Measurements from ENCODE around the gene GRAMD1A.

DNA sequence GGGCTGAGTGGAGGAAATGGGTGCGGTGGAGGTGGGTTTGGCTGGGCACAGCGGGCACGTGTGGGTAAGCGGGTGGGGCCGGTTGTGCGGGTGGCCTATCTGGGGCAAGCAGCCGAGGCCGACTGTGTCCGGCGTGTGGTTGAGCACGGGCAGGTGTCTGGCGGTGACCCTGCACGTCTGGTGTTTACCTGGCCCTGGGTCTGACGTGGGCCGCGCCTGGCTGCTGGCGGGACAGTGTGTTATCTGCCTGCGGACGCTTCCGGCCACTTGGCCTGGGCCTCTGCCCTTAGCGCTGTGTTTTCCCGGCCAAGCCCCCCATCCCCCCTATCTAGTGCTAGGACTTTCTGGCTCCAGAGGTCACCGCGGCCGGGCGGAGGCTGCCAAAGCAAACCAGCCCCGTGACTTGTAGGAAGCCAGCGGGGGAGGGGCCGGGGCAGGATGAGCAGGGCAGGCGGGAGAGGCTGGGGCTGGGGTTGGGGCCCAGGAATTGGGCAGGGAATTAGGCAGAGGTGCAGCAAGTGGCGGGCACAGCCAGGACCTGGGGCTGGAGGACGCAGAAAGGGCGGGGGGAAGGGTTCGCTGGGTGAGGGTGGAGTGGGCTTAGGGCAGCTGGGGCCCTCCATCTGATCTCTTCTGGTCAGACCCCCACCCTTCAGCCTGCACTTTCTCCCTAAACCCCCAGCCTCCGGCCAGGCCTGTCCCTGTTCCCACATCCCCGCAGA is 40.9 kb downstream of the GRAMD1A start:
- TF ChIP-seq, protein P1, sequence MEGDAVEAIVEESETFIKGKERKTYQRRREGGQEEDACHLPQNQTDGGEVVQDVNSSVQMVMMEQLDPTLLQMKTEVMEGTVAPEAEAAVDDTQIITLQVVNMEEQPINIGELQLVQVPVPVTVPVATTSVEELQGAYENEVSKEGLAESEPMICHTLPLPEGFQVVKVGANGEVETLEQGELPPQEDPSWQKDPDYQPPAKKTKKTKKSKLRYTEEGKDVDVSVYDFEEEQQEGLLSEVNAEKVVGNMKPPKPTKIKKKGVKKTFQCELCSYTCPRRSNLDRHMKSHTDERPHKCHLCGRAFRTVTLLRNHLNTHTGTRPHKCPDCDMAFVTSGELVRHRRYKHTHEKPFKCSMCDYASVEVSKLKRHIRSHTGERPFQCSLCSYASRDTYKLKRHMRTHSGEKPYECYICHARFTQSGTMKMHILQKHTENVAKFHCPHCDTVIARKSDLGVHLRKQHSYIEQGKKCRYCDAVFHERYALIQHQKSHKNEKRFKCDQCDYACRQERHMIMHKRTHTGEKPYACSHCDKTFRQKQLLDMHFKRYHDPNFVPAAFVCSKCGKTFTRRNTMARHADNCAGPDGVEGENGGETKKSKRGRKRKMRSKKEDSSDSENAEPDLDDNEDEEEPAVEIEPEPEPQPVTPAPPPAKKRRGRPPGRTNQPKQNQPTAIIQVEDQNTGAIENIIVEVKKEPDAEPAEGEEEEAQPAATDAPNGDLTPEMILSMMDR (IDR thresholded peaks at IDR 0.05): no peak
- TF ChIP-seq POLR2A (IDR thresholded peaks at IDR 0.05) (no peak), POLR2AphosphoS5 (IDR thresholded peaks at IDR 0.05) (peak; percentile 19 to 54 (median 33)), EP300 (IDR thresholded peaks at IDR 0.05; ENCODE audit: low read depth) (no peak)

Measured in transverse colon (tissue), 4 donors.